ENCODE data around the gene MRPS18A.

MRPS18A gene

DNA sequence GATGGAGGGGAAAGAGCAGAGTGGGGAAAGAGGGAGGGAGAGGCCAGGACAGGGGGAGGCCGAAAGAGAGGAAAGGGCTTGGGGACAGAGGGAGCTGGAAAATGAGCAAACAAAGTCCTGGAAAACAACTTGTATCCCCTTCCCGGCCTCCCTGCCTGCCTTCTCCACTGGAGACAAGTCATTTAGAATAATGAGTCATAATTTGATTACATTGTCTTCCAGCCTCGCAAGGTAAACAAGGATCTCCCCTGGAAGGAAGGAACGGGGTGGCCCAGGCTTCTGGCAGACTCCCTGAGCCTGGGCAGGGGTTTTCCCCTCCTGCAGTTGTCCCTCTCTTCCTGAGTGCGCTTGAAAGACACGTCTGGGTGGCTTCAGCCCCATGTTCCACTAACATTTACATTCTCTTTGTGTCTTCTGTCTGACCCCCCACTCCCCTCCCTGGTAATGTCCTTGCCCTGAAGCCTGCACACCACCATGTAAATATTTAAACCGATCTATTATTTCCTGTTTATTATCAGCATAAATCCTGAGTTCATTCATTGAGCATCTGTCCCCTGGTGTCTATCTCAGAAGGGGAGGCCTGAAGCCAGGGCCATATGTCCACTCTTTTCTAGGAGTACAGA is 12.1 kb upstream of the MRPS18A start:
- no peak for DNase-seq

DNA sequence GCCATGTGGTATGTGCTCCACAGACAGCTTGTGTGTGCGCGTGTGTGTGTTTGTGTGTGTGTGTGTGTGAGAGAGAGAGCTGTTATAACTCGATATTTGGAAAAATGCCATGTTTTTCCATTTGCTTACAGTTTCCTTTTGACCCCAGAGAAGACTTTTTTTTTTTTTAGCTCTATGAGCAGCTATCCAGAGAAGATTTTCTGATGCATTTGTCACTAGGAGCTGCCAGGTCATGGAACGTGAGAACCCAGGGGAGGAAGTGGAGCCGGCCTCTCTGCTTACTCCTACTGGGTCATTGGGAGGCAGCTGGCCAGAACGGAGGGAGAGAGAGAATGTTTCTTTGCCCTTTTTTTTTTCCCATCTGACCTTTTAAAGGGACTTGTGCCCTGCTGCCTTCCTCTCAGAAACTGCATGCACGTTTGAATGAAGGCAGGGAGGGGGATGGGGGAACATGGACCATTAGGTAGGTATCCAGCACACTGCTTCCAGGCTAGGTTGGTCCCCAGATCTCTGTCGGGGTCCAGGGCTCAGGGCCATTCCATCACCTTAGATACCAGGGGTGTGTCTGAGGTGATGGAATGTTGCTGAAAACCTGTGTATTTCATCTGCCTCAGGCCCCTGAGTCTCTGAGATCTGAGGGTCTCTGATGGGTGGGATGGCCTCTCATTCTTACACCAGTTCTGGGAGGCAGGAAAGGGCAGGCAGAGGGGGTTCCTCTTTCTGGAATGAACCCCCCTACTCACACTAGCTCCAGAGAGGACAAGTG is 11.2 kb upstream of the MRPS18A start:
- no peak for DNase-seq

DNA sequence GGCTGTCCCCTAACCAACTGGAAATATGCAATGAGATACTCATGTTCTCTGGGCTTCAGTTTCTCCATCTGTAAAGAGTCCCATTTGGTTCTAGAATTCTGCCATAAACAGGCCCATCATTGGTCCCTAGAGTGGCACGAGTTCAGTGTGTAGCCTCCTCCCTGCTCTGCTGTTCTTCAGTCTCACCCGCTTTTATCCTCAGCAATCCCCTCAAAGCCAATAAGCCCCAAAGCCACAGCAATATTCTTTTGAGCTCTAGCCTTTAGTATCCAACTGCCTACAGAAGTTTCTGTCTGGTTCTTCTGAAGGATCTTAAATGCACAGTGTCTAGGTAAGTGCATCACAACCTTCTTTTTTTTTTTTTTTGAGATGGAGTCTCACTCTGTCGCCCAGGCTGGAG is 9.8 kb upstream of the MRPS18A start:
- no peak for DNase-seq

DNA sequence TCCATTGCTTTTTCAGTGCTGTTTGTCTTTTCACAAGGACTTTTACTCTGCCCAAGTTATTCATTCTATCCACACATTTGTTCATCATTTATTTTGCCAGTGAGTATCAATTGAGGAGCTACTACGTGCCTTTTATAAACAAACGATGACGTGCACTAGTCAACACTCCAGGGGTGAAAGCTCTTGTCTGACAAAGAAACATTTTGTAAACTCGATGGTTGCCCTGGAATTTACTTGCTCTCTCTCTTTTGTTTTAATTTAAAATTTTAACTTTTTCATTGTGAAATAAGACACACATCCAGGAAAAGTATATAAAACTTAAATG is 8.3 kb upstream of the MRPS18A start:
- DNase-seq = no peak

DNA sequence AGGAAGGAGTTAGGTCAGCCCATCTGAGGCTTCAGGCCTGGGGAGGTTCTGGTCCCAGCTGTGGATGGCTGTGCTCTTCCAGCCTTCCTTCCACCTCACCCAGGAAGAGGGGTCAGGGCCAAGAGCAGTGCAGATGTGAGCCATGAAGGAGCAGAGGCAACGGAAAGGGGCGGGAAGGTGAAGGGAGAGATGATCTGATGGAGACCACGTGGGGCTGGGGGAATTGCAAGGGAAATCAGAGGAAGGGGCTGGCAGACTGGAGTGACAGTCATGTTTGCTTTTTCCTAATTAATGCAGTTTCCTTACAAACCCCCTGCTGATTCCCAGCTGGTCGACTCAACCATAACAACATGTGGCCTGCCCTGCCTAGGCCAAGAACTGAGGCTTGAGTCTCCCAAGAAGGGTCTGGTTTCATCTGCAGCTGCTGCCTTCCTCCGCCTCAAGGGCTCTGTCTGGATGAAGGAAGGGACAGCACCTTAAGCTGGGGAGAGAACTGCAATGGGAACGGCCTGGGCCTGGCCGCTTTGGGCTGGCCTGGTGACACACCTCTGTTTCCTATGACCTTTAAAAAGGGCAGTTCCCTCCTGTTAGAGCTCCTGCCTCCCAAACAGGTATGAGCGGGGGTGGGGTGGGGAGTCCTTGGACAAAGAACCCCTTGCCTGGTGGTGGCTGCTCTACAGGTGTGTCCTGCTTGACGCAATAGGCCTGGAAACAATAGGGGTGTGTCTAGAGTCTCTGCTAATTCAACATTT is 7.8 kb upstream of the MRPS18A start:
- DNase-seq = no peak

DNA sequence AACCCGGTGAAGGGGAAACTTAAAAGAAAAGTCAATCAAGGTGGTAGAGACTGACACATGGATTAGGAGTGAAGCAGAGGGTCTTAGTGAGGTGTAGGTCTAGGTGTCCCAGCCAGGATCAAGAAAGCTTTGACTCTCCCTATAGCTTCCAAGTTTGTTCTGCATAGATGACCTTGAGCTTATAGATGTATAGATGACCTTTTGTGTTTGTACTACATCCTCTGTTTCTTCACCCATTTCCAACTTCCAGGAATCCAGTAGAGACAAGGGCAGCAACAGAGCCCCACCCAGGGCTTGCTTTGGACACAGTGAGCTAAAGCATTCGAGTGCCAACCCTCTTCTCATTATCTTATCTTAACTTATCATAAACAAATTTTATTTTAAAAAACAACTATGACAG is 1.8 kb upstream of the MRPS18A start:
- DNase-seq = no peak

DNA sequence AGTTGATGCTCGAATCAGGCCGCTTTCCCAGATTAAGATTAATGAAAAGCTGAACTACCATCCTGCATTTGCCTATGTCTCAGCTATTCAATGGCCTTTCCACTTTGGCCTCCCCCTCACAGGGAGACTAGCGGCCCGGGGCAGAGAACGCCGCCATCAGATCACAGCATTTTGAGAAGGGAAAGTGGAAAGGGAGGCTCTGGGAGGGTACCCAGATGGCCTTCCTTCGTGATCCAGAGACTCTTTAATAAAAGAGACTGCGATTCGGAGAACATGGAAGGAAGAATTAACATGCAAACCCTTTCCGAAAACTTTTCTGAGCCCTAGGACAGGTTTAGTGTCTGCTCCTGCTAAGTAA is 533 bp downstream of the MRPS18A start:
- DNase-seq = no peak

DNA sequence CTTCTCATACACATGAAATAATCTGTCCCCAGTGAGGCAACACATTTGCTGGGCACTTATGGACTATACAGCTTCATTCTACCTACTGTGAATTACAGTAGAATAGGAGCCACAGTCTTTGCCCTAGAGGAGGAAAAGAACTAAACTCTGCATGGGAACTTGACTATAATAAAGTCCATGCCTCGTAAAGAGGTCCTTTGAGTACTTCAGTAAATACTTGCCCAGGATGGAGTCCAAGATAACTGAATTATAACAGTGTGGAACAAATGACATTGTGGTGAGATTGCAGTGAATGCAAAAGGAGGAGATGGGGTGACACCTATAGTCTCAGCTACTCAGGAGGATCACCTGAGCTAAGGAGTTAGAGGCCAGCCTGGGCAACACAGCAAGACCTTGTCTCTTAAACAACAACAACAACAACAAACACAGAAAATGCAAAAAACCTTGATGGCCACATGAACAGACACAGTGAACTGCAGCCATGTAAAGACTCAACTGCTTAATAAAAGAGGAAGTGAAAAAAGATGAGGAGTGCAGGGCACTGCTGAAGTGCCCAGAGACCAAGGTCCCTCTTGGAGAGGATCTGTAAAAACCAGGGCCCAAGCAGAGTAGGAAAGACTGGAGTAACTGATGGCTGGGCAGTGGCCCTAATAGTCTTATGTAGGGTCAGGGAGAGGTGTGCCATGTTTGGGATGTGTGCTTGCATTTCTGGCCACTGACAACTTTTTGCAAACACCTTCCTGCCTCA is 3.7 kb downstream of the MRPS18A start:
- DNase-seq = no peak

DNA sequence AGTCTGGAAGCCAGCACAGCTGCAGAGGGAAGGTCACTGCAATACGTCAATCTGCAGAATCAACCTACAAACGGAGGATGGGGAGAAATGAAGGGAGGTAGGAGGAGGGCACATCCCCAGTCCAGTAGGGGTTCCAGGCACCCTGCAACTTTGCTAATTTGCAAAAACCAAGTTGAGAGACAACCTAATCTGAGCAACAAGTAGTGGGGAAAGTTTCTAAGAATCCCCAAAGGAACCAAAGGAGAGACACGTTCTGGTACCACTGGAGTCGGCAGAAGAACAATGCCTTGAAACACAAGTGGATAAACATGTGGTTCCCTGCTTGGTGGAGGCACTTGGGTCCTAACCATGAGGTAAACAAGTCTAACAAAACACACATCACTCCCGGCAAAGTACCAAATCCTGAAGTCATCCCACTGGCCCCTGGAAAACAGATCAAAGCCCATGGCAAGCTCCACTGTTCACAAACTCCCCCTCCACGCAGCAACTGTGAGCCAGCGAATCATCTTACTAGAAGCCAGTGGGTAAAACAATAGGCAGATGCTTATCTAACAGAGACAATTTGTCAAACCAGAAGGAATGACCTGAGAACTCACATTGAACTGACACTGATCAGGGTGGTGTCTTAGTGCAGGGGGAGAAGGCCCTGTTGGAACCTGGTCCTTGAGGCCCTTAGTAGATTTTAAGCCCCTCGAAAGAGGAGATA is 4.7 kb downstream of the MRPS18A start:
- DNase-seq = no peak

DNA sequence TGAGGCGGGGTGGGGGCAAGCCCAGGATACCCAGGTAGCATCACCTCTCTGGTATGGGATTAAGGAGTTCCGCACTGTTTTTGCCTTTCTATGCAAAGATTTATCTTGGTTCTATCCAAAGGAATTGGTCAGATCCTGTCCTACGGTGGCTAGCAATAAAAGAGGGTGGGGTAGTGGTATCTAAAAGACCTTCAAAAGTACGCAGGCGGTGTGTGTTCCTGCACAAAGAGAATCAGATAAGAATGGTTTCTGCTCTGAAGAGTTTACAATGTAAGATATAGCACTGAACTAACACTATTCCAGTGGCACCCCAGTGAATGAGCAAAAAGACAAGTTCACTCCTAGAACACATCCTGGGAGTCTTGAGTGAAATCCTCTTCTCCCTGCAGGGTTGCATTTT is 6.3 kb downstream of the MRPS18A start:
- no peak for DNase-seq

DNA sequence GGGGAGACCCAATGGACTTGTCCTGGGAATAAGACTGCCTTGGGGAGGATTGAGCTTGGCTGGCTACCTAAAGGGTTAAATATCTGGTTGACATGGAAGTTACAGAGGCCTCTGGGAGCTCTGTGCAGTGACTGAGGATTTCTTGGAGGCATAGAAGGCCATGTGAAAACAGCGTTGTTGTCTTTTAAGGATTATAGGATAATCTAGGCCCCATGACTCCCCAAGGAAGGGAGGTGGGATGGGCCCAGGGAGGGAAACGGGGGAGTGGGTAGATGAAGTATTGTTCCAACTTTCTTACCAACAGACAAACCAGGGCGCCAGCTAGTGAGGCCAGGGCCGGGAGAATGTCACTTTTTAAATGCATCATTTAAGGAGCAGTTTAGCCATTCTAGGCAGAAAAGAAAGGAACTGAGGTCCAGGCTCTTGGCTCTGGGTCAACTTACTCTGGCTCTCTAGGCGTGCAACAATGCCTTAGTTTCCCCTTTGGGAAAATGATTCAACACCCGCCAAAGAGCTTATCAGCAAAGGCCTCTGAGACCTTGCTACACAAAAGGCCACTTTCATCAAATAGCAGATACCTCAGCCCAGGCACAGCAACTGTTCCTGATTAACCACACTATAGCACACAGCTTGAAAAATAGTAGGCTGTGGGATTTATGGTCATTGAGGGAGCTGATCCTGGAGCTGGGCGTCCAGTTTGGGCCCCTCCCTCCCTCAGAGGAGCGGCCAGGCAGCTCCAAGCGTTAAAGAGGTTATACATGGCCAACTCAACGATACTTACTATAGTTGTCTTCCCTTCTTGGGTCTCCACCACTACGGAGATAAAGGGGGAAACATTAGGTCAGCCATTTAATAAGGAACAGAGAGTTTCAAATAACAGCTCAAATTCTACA is 7.0 kb downstream of the MRPS18A start:
- DNase-seq = no peak

DNA sequence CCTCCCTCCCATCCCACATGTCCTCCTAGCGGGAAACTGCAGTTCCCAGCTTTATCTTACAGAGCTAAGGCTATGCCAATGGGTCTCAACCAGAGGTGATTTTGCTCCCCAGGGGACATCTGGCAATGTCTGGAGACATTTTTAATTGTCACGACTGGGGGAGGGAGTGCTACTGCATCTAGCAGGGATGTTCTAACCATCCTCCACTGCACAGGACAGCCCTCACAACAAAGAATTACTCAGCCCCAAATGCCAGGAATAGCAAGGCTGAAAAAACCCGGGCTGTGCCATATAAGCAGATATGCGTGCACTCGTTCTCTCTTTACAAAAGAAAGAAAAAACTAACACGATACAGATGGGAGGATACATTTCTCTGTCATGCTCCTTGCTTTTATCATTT is 8.5 kb downstream of the MRPS18A start:
- DNase-seq = peak in 1 of 56 donors; percentile 12

DNA sequence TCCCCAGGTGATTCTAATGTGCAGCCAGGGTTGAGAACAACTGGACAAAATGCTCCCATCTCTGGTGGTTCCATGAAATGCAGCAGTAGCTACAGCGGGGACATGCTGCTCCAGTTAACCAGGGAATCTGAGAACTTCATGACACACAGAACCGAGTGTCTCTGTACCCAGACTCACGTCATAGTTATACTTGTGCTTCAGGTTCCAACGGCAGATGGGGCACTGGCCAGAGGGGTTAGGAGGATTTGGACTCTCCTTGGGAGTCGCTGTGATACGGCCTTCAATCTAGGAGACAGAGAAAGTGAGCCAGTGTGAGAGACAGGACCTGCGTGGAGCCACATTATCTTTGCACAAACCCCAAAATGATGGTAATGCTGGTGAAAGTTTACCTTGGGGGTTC is 9.2 kb downstream of the MRPS18A start:
- no peak for DNase-seq

DNA sequence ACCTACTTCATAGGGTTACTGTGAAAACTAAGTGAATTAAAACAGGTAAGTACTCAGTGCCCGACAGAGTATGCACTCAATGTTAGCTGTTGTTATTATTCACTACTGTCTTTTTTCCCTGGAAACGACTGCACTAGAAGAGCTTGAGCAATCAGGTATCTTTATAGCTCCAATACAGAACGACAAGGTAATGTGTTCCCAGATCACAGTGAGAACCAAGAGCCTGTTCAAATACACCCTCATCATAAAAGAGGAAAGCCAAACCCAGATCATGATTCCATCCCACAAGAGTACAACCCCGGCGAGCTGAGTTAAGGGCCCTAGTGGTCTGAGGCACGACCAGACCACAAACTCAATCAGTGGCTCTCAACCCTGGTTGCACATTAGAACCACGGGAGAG is 9.8 kb downstream of the MRPS18A start:
- no peak for DNase-seq

DNA sequence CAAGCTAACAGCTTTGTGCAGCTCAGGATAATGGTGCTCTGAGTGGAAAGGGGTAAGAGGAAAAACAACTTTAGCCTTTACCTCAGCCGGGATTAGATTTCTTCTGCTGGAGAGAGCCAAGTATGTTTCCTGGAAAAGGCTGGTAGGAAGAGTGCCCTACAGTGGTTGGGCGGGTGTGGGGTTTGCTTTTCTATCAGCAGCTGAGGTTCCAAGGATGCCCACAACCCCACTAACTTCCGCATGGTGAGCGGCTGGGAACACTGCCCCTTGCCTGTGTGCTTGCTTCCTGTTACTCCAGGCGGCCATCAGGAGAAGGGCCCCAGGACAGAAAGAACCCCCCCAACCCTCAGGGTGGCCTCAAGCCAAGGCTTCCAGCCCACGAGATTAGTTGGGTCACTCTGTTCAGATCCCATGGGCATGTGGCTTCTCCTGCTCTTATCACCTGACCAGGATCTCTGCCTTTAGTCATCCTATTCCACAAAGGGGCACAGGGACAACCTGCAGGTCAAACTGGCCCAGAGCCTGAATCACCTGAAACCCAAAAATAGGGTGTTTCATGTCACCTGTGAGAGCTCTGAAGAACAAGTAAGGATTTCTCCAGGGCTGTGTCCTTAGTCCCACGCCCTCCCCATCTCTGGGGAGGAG is 10.5 kb downstream of the MRPS18A start:
- no peak for DNase-seq

DNA sequence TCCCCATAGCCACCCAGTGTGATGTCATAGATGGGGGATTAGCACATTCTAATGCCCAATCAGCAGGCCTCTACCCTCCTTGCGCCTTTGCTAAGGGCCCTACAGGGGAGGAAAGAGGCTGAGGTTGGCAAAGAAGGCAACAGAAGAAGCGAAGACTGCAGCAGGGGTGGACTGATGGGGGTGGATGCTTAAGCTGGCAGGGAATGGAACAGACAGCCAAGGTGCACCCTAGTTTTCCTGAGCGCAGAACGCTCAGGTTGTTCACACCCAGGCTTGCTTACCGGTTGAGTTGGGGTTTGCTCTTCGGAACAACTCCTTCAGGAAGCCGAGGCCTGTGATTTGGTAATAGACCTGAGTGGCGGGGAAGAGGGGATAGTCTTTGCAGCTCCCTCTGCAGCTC is 12.7 kb downstream of the MRPS18A start:
- no peak for DNase-seq

DNA sequence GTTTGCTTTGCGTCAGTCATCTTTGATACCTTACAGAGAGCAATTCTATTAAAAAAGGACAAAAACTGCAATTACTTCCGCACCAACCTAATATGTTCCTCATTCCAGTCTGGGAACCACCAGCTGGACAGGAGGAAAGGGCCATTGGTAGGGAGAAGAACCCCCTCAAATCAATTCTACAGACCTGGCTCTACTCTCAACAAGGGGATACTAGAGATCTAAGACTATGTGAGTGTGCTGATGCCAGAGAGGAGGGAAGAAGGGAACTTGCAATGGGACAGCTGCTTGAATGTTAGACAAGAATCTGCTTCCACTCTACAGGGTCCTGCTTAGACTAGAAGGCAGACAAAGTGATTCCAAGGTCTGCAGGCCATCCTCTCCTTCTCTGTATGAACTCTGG is 13.3 kb downstream of the MRPS18A start:
- no peak for DNase-seq

DNA sequence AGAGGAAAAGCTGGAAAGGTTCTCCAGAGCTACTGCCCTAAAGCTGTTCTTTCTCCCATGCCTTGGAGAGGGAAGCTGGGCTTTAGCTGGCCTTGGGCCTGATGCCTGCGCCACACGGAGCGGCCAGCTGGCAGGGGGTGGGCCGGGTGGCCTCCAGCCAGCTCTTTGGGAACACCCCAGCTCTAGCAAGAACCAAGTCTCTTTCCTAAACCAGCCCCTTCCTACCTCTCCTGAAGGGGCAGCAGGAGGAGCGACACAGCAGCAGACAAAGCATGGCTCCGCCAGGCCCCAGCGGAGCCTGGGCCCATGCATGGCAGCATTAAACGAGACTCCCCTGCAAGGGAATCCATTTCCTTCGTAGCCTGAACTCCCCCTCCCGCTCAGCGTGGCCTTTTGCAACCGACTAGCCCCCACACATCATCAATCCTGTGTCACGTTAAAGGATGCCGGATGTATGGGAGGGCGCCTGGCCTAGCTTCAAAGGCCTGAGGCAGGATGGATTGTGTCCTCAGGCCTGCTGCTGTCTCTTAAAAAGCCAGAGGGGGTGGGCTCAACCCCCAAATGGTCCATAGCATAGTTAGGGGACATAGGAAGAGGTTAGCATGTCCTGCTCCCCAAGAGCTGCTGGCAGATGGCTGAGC is 14.0 kb downstream of the MRPS18A start:
- peak in 38 of 56 donors; percentile 8 to 72 (median 26) for DNase-seq
